HEK293T (cell line): ENCODE results near the gene PIK3R5.

Experiments used
- CTCF ChIA-PET: fragments of 350-600 bp; formaldehyde crosslinking; extraction: SDS; loops from one replicate; lab custom pipeline; 2021; ENCODE audit warnings: antibody characterized with exemption, inconsistent platforms; lab: Yijun Ruan, JAX
- POLR2A ChIA-PET: fragments of 350-600 bp; formaldehyde crosslinking; extraction: SDS; loops from one replicate; lab custom pipeline; 2020; ENCODE audit warnings: antibody characterized with exemption, inconsistent platforms; lab: Yijun Ruan, JAX
- DNase-seq: peaks from one replicate; pipeline ENCODE4 v3.0.0; 2012; ENCODE audit warnings: mixed read lengths; ENCODE audit errors: extremely low spot score
- ARNT ChIP-seq: fragments of 450-650 bp; IDR thresholded peaks from 2 replicates; pipeline ENCODE4 v1.6.1; 2017; ENCODE audit warnings: mild to moderate bottlenecking
- BHLHE40 ChIP-seq: fragments of 450-650 bp; IDR thresholded peaks from 2 replicates; pipeline ENCODE4 v1.6.1; 2016; ENCODE audit warnings: mild to moderate bottlenecking, moderate library complexity, borderline replicate concordance
- CTBP1 ChIP-seq: fragments of 450-650 bp; IDR thresholded peaks from 2 replicates; pipeline ENCODE4 v1.6.1; 2016; ENCODE audit warnings: borderline replicate concordance
- ELF4 ChIP-seq: fragments of 450-650 bp; IDR thresholded peaks from 2 replicates; pipeline ENCODE4 v1.6.1; 2017; ENCODE audit warnings: antibody characterized with exemption
- FOXA1 ChIP-seq: fragments of 450-650 bp; IDR thresholded peaks from 2 replicates; pipeline ENCODE4 v1.6.1; 2016; ENCODE audit warnings: mild to moderate bottlenecking
- FOXK2 ChIP-seq: fragments of 450-650 bp; IDR thresholded peaks from 2 replicates; pipeline ENCODE4 v1.6.1; 2016; ENCODE audit warnings: mild to moderate bottlenecking
- FOXM1 ChIP-seq: fragments of 450-650 bp; IDR thresholded peaks from 2 replicates; pipeline ENCODE4 v1.6.1; 2017; ENCODE audit warnings: mild to moderate bottlenecking, borderline replicate concordance
- HDGF ChIP-seq: fragments of 450-650 bp; IDR thresholded peaks from 2 replicates; pipeline ENCODE4 v1.6.1; 2017; ENCODE audit warnings: antibody characterized with exemption, borderline replicate concordance
- L3MBTL2 ChIP-seq: fragments of 450-650 bp; conservative IDR thresholded peaks from 2 replicates; pipeline ENCODE4 v1.6.1; 2016; ENCODE audit warnings: mild to moderate bottlenecking
- LEF1 ChIP-seq: fragments of 450-650 bp; IDR thresholded peaks from 2 replicates; pipeline ENCODE4 v1.6.1; 2017; ENCODE audit warnings: mild to moderate bottlenecking, borderline replicate concordance
- NFRKB ChIP-seq: fragments of 450-650 bp; IDR thresholded peaks from 2 replicates; pipeline ENCODE4 v1.6.1; 2016; ENCODE audit warnings: mild to moderate bottlenecking, moderate library complexity
- PKNOX1 ChIP-seq: fragments of 450-650 bp; IDR thresholded peaks from 2 replicates; pipeline ENCODE4 v1.6.1; 2016
- SP1 ChIP-seq: fragments of 450-650 bp; IDR thresholded peaks from 2 replicates; pipeline ENCODE4 v1.6.1; 2017
- SUZ12 ChIP-seq: fragments of 450-650 bp; IDR thresholded peaks from 2 replicates; pipeline ENCODE4 v1.6.1; 2016; ENCODE audit warnings: mild to moderate bottlenecking
- TARDBP ChIP-seq: fragments of 450-650 bp; IDR thresholded peaks from 2 replicates; pipeline ENCODE4 v1.6.1; 2016
- ZNF384 ChIP-seq: fragments of 450-650 bp; IDR thresholded peaks from 2 replicates; pipeline ENCODE4 v1.6.1; 2016

PIK3R5 gene

GRCh38 chr17:8922451-8922850, 43.1 kb downstream of the PIK3R5 start:
- ChIA-PET CTCF (no interaction called here), POLR2A (no interaction called here)
- DNase-seq, result no peak
- TF ChIP-seq ELF4 (no peak), ZNF384 (no peak)

- TF ChIP-seq PKNOX1, result no peak
- TF ChIP-seq ELF4, result no peak
- TF ChIP-seq CTBP1, result no peak
- no peak for TF ChIP-seq FOXA1
- no peak for TF ChIP-seq FOXM1
- TF ChIP-seq SUZ12, result no peak
- no peak for TF ChIP-seq LEF1
- no peak for TF ChIP-seq BHLHE40
- no peak for TF ChIP-seq ARNT
- no peak for TF ChIP-seq TARDBP
- no peak for TF ChIP-seq L3MBTL2
- ChIA-PET CTCF (interaction anchor here (1.6 kb wide), 1 partner anchor 26 kb away, joined by 3 read pairs; no protein-coding TSS in a partner anchor), POLR2A (no interaction called here)
- DNase-seq, result no peak
These were observed 44.4 kb downstream of the PIK3R5 start for GRCh38 chr17:8921147-8921546.

- TF ChIP-seq ELF4, result no peak
- DNase-seq, result no peak
- POLR2A ChIA-PET, result no interaction called here
- CTCF ChIA-PET, result interaction anchor here (0.7 kb wide), 1 partner anchor 838 kb away, joined by 3 read pairs; no protein-coding TSS in a partner anchor
These were observed 46.6 kb downstream of the PIK3R5 start for GRCh38 chr17:8918807-8919465.

- TF ChIP-seq FOXA1 (no peak), FOXM1 (no peak), ARNT (no peak), SUZ12 (no peak), FOXK2 (no peak), CTBP1 (no peak), ZNF384 (no peak), BHLHE40 (no peak), TARDBP (no peak), PKNOX1 (no peak), NFRKB (no peak), SP1 (no peak), LEF1 (no peak), HDGF (no peak)
- no peak for DNase-seq
- POLR2A ChIA-PET, result no interaction called here
- CTCF ChIA-PET, result no interaction called here
These were observed 49.0 kb downstream of the PIK3R5 start for GRCh38 chr17:8916466-8916865.

GRCh38 chr17:8914554-8914953, 51.0 kb downstream of the PIK3R5 start:
- no peak for DNase-seq
- TF ChIP-seq SP1 (no peak), ELF4 (no peak), FOXM1 (no peak), L3MBTL2 (no peak), ARNT (no peak), NFRKB (no peak), TARDBP (no peak), PKNOX1 (no peak), BHLHE40 (no peak)
- POLR2A ChIA-PET, result interaction anchor here (0.6 kb wide), 2 partner anchors 15 to 555 kb away, joined by 3 read pairs; no protein-coding TSS in a partner anchor
- CTCF ChIA-PET, result no interaction called here

GRCh38 chr17:8913879-8914278, 51.6 kb downstream of the PIK3R5 start:
- CTCF ChIA-PET, result interaction anchor here (1.6 kb wide), 1 partner anchor 19 kb away, joined by 6 read pairs; no protein-coding TSS in a partner anchor
- TF ChIP-seq FOXK2 (no peak), PKNOX1 (no peak), L3MBTL2 (no peak), HDGF (no peak)
- no peak for DNase-seq
- POLR2A ChIA-PET, result interaction anchor here (0.6 kb wide), 1 partner anchor 14 kb away, joined by 3 read pairs; no protein-coding TSS in a partner anchor
